Glomerular visceral epithelial cell (primary cell): ENCODE results near the gene DHX29.
A peak's percentile ranks its signal among the peaks of the same experiment; 100 is the strongest.

Experiments
- DNase-seq: peaks from one replicate; pipeline ENCODE4 v3.0.0-alpha.2; 2016; ENCODE audit errors: extremely low spot score

The DHX29 gene

DNA sequence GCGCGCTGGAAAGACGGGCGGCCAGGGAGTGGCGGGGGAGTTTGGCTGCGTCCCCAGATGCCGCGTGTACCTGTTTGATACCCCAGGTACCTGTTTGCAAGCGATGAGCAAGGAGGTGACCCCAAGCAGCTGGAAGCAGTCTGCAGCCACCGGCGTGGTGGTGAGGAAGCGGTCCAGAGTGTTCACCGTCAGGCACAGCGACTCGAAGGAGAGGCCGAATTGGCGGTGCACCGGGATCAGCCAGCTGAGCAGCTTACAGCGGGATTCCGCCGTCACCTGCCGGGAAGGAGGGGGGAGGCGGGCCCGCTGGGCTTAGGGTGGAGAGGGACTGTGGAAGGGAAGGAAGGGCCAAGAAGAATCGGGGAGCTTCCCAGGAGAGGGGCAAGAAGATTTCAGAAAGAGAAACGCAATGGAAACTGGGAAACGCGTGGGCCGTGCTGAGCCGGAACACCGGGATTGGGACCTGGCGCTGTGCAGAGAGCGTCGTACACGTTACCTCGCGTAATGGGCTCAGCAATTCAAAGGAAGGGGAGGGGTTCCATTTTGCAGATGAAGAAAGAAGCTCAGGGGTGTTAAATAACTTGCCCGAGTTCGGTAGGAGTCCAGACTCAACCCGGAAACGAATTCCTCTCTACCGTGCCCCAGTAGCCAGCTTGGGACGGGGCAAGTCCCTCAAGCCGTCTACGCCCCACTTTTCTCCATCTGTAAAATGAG is 75.1 kb downstream of the DHX29 start:
- DNase-seq, result peak; percentile 64

DNA sequence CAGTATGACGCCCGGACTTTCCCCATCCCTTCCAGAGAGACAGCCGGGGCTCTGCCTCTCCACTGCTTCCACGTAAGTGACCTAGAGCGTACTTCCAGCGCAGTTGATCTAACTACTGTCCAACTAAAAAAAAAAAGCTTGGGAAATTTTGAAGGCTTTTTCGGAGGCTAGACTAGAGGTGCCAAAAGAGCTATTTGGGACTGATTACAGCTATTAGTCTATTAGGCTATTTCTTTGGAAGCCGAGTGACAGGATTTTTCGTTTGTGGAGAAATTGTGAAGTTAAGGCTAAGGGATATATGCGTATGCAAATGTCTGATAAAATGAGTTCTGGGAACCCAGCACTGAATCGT is 75.6 kb downstream of the DHX29 start:
- no peak for DNase-seq

DNA sequence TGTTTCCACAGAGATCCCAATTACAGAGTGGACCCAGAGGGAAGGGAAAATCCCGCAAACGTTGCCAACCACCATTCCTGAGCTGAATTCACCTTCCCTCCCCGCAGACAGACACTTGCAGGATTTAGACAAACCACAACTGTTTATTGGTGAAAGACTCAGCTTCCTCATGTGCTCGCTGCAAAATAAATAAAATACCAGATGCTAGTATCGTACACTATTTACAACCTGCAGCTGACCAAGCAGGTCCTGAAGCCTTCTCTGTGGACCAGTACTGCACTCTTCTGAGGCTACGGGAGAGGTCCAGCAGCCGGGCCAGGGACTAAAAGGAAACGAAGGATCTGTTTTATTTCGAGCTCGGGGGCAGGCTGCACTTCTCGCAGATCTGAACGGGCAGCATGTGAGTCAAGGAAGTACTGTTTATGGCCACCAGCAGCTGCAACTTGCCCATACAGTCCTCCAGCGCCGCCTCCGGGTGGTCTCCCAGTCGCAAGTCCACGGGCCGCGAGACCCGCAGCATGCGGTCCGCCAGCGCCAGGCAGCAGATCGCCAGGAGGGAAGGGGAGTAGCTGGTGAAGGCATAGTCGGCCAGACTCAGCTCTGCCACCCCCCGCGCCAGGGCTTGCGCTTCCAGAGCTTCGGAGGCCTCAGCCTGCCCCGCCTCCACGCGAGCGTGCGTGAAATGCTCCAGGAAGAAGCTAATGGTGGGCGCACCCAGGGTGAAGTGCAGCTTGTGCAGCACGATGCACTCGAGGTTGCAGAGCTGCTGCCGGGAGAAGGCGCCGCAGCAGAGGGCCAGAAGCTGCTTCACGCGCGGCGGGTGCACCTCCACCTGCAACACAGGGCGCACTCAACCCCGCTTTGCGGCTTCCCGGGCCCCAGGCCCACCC is 76.2 kb downstream of the DHX29 start:
- DNase-seq, result peak; percentile 30

DNA sequence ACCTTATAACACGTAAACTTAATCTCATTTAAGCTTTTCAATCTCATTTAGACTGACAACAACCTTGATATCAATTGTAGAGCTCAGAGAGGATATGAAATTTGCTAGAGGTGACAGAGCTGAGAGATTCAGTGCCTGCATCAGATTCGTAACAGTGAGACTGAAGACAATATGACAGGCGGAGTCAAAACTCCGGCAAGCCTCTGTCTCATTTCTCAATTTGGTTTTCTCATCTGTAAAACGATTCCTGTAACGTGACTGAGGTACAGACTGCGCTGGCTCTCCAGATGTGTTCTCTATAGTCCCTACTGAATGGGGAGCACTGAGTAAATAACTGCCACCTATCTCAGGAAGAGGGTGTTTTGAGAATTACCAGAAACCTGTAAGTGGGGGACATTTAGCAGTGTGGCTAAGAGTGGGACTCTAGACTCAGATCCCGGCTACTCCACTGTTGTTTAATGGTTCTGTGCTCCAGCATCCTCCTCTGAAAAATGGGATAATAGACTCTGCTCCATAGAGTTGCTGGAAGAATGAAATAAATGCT is 77.3 kb downstream of the DHX29 start:
- DNase-seq, result no peak

DNA sequence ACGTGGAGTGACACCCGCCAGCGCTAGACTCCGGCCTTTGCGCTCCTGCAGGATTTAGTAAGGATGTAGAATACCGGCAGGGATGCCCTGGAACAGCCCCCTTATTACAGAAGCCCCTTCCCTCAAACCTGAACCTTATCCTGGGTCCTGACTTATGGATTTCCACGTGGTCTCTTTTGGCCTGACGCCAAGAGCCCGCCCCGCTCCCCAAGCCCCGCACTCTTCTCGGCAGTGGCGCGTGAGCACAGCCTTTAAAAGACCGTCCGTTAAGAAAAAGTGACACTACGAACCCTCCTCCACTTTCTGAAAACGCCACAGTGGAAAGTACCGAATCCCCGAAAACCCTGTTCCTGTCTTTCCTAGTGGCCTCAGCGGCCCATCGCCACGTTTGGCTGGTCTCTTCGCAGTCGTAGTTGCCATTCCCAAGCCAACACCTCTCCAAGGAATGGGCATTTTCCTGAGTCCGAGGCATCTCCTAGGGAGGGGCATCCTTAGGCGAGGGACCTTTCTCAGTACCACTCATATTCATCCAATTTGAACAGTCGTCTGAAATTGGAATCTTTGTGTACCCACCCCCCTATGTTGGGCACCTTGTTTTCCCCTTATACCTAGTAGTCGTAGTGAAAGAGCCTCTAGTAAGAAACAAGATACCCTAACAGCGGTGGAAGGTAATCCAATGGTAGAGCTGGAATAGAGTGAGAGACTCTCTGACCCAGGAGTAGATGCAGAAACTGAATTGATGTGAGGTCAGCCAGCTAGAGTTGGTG is 79.6 kb downstream of the DHX29 start:
- no peak for DNase-seq

DNA sequence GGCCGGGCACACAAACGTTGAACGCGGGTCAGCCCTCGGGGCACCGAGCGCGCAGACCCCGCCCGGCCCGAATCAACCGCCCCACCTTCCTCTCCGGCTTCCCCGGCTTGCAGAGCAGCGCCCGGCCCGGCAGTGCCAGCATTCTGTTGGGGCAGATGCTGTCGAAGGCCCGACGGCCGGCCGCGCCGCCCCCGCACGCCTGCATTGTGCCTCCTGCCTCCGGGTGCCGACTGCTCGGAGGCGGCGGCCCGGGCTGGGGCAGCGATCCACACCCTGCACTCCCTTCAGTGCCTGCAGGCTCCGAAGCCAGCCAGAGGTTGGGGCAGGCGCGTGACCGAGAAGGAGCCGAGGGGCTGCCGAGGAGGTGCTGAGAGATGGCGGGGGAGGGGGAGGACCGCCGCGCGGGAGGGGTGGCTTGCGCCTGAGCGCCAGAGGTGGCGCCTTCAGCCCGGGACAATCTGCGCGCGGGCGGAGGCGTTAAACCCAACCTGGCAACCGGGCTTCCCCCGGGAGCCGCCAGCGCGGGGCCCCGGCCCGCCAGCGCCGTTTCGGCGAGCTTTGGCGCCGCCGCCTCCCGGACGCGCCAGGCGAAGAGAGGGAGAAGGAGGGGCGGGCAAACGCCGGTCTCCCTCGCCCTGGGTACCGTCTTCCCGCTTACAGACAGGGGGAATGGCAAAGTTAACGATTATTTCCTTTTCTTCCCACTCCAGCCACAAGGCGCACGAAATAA is 80.4 kb downstream of the DHX29 start, which contains the start of gene MCIDAS:
TSS of gene MCIDAS (minus strand) at position 382 of the 730 bp plus-strand sequence. CDS start at position 205, 177 bp downstream.
- DNase-seq, result peak; percentile 78

DNA sequence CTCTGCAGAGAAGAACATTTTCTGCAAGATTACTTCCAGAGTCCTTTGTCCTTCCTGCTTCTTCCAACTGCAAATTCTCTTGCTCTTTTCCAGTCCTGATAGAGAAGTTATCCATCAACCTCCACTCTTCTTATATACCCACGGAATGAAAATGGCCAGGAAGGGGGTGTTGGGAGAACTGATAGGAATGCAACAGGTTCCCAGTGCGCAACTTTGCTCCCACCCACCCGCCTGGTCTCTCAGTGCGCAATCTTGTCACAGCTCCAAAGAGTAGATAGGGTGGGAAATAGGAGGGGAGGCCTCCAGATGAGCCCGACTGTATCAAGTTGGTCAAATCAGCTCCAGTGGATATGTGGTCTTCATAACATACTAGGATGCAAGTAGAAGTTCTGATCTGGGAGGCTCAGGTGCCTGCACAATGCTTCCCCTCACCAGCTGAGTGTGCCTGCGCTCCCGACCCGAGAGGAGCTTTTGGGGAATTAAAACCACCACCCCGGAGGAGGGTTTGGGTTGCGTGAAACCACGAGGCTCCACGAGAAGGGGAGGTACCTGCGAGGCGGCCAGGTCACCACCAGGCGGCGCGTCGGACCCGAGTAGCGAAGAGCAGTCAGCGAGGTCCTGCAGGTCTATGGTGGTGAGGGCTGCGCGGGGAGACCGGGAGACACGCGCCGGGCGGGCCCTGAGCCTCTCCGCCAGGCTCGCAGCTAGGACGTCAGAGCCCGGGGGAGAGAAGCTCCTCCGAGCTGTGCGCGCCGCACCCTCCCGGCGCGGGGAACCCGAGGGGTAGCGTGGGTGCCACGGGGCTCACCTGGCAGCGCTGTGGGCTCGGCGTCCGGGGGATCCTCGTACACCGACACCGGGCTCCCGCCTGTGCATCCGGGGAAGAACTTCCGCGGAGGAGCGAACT is 81.2 kb downstream of the DHX29 start:
- DNase-seq, result peak; percentile 87

DNA sequence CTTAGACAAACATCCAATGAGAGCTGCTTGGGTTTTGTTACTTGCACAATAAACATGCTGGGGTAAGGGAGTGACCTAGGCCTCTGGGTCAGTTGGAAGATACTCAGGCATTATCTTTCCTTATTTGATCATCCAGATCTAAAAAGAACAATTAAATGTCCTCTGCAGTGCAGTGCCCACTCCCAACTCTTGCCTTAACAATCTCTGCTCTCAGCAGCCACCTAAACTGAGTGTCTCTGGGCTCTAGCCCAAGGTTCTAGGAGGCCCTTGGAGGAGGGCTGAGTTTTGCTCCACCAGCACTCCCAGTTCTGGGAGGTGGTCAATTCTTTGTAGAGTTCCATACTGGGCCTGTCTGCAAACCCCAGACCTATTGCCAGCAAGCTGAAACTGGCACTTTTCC is 82.1 kb downstream of the DHX29 start:
- no peak for DNase-seq

DNA sequence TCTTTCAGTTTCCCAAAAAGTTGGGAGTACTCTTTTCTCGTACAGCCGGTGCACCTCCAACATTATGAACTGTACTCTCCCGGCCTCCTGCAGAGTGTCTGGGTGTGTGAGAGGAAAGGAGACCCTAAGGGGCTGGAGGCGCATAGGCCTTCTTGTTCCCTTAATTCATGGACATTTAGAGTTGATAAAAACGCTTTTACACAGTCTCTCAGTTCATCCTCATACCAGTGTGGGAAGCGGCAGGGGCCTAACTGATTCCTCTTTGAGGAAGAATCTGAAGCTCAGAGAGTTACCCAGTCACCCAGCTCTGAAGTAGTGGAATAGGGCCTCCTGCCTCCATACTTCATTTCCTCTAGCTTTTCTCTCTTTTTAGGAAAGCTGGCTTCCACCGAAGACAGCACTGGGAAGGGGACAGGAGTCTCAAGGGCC is 83.7 kb downstream of the DHX29 start:
- DNase-seq, result no peak

DNA sequence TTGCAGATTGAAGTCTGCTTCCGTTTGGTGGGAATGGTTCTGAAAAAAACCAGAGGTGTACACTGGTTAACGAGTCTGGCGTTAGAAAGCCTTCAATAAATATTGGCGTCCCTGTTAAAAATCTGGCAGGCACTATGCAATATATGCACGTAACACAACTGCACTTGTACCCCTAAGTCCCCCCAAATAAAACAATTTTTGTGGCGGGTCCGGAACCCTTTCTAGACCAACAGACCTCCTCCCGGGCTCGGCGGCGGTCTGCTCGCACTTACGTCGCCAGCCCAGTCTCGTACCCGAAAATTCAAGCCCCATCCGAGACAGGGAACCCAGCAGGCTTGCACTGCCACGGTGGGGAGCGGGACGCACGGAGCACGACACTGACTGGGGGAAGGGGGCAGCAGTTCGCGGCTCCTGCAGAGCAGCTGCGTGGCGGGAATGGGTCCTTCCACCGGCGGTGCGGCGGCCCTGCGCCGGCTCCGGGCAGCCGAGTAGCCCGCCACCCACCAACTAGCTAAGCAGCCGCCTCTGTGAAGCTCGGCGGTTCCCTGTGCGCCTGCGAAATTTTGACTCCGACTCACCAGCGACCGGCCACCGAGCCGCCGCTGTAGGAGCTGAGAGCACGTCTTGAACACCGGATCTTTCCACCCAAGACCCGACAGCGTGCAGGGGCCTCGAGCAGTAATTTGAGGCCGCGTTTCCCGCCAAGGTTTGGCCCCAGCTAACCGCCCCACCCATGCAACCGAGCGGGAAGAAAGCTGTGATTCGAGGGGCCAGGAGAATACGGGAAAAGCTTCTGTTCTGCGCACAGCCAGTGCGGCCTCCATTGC is 84.3 kb downstream of the DHX29 start:
- no peak for DNase-seq

DNA sequence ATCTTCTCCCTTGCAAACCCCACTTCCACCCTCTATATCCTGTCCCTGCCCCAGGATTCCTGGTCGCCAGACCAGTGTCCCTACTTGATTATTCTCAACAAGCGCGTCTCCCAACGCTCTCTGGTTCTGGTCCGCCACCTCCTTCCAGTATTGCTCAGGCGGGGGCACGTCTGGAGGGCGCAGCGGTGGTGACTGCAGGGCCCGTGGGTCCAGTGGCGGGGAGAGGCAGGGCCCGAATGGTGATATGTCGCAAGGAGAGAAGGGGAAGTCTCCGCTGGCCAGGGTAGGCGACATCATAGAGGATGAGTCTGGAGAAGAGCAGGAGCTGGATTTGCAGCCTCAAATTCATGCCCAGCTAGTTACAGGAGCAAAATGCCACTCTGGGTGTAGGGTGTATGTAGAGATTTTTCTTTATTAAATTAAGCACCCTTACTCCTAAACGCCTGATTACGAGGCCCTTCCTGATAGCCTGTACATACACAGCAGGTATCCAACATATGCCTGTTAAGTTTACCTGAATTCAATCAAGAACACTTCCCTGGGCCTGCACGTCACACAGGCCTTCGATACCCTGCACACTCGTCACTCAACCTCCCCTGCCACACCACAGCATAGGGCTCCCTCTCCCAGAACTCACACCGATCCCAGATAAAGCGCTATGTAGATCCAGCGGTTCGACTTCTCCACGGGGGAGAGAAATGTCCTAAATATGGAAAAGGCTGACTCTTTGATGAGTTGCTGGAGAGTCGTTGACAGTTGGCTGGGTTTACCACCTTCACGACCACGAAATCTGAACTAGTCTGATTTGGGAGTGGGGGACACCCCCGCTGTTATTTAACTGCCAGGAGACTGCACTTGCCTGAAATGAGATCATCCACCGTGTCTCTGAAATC is 85.2 kb downstream of the DHX29 start:
- DNase-seq, result no peak

DNA sequence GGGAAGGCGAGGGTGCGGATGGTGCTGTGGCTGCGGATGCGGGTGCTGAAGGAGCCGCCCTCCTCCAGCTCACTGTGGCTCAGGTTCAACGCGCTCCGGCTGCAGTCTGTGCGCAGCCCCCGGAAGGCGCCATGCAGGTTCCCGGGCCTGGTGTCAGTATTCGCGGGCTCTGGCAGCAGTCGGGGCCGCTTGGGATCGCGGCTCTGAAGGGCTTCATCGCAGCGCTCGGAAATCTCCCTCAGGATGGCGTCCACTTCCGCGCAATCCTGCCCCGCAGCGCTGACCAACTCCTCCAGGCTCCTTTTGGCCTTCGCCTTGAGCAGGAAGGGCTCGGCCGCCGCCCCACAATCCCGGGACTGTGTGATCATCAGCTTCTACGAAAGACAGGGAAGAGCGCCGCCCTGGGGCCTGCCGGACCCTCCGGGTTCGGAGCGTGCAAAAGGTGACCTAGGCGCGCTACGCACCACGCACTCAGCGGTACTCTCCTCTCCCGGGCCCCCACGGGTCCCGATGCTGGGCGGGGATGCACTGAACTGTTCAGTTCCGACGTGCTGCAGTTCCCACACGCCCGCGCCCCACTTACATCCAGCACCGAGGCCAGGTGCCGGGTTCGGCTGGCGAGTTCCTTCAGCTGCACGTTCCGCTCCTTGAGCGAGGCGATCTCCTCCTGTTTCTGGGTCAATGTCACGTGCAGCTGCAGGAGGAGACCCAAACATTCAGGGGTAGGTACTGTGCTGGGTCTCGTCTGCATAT is 86.9 kb downstream of the DHX29 start:
- no peak for DNase-seq

DNA sequence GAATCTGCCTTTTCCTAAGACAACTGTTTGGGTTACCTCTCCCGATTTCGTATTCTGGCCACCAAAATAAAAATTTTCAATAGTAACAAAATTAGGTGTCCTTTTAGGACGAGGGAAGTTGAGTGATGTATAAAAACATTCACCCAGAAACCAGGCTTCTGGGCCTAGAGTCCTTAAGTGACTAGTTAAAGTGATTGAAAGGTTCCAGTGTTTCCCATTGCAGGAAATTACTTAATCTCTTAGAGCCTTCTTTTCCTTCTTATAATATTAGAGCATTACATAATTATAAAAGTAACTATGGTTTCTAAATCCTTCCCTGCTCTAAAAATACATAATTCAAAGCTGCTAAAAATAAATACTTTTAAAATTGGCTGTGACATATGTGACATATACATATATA is 87.7 kb downstream of the DHX29 start:
- DNase-seq, result no peak

DNA sequence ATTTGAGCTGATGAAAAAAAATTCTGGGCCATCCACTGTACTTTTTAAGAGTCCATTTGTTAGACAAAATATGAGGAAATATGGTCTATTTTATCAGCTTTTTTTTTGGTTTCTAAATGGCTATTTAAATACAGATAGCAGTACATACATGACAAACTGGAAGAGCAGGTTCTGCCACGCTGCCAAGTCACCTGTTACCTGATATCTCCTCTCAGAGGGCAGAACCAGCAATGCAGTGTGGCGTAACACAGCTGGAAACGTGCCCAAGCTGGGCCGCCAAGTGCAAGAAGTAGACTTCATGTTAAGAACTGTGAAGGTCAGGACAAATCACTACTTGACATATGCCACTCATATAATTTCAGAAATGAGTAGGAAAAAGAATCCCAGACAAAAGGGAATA is 88.5 kb downstream of the DHX29 start:
- no peak for DNase-seq

DNA sequence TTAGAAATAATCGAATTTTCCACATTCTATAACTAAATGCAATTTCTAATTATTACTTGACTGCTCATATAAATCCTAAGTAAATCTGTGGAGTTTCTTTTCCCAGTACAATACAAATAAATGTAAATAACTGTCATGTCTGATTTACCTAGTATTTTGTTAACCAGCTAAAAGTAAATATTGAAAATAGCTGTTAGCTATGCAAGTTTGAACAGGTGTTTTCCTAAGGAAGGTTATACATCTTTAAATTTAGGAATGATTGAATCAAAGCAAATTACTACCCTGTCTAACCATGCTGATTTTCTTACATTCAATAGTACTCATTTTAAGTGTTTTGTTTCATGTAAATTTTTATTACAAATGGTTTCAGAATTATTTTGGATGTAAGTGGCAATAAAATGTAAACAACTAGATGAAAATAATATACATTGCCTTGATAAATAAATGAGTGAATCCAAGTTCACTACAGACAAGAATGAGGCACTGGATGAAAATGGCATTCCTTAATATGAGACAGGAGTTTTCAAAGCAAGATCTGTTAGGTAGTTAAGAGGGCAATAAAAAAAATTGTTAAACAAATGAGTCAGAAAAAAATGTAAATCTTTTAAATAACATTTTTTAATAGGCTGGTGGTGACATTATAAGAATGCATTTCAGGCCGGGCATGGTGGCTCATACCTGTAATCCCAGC is 96.2 kb downstream of the DHX29 start:
- DNase-seq, result no peak
